Adrenal gland (tissue), 12 donors: ENCODE results near the gene MED12L. TPM values are rescaled to one million over a fixed set of nuclear protein-coding genes. Genes with fewer than 3 reads are reported as not detected.

Experiments used
- DNase-seq, 7 donors: peaks; one replicate each; pipeline ENCODE4 v3.0.0-alpha.2; 2019 to 2020
- H3K27ac ChIP-seq, 5 donors: fragments of 200-600 bp; sonication (generic) in 4 of 5; 1 replicate in 3 of 5; 2 replicates in 2 of 5; pipeline versions ENCODE4 v1.5.1 to v1.8.0; 2016 to 2020; ENCODE audit warnings: mild to moderate bottlenecking in 1 of 5
- H3K27me3 ChIP-seq: fragments of 200-600 bp; 2 replicates; pipeline ENCODE4 v1.8.0; 2021
- H3K36me3 ChIP-seq, 2 donors: fragments of 200-600 bp; replicated peaks in 1 of 2; 1 replicate in 1 of 2; 2 replicates in 1 of 2; pipeline versions ENCODE4 v1.5.1 to v1.8.0; 2018 to 2022
- H3K4me1 ChIP-seq, 2 donors: fragments of 200-600 bp; replicated peaks in 1 of 2; 1 replicate in 1 of 2; 2 replicates in 1 of 2; pipeline versions ENCODE4 v1.5.1 to v1.8.0; 2018 to 2021
- H3K4me3 ChIP-seq, 4 donors: fragments of 200-600 bp; sonication (generic) in 3 of 4; one replicate each; pipeline ENCODE4 v1.5.1; 2016 to 2018
- H3K9me3 ChIP-seq, 3 donors: fragments of 200-600 bp; sonication (generic) in 1 of 3; replicated peaks in 1 of 3; 1 replicate in 2 of 3; 2 replicates in 1 of 3; pipeline versions ENCODE4 v1.5.1 to v1.8.0; 2016 to 2021
- POLR2A ChIP-seq, 2 donors: fragments of 450-650 bp; IDR thresholded peaks; one replicate each; pipeline ENCODE4 v1.6.1; 2017; ENCODE audit warnings: antibody characterized with exemption in 2 of 2, mild to moderate bottlenecking in 2 of 2, moderate library complexity in 1 of 2
- WGBS, 4 donors: extraction: QIAGEN DNeasy Blood & Tissue Kit in 2 of 4; methylation state at CpG; one replicate each; pipeline versions ENCODE4 v1.1.5 to v1.1.7; 2013 to 2017; 5-methylcytosine and 5-hydroxymethylcytosine counted together
- intact Hi-C, 2 donors: fragments of 100-400 bp; cut with DNase I; formaldehyde crosslinking; loops; one replicate each; pipeline versions ENCODE4 v1.14.1 to v1.15.0; 2022 to 2023
- polyA plus RNA-seq, 3 donors: library from polyadenylated mRNA; stranded (reverse); fragments of 200-250 nt in 2 of 3; fragments of 350-450 nt in 1 of 3; fragmentation: Illumina TruSeq in 1 of 3; extraction: RNeasy Lipid Tissue Mini Kit (QIAGEN cat#74804) in 1 of 3; gene quantifications; one replicate each; pipeline ENCODE4 v1.2.3, GENCODE V29; 2013 to 2014
- total RNA-seq, 9 donors: library from RNA; depleted of rRNA in 4 of 9; stranded (reverse); fragments of >200 nt in 4 of 9; fragments of 120-200 nt in 1 of 9; fragmentation: NEBNext Ultra II Directional in 1 of 9; extraction: Animal tissue kit (Norgen Biotek cat#: 25700) in 1 of 9; gene quantifications; one replicate each; pipeline versions ENCODE4 v1.1.0 to v1.2.4, GENCODE V29; 2013 to 2023
- TF ChIP-seq, protein P1 (sequence below), 6 experiments: fragments of 450-650 bp in 4 of 6; fragments of 200-600 bp in 2 of 6; sonication (generic) in 1 of 6; IDR thresholded peaks; 1 replicate in 5 of 6; 2 replicates in 1 of 6; pipeline versions ENCODE4 v1.5.1 to v1.8.0; 2016 to 2021; ENCODE audit warnings: antibody characterized with exemption in 6 of 6, mild to moderate bottlenecking in 2 of 6, moderate library complexity in 1 of 6
- donor health status: healthy with polysubstance abuse.
- donor health status: Bipolar disorder and iron deficiency.
- donor health status: DM: yes; HTN: yes; CAD: no.
- donor health status: DM: no; HTN: no; CAD: no.
- donor health status: DM: no; HTN: no; CAD: no.
- donor health status: DM: yes; HTN: yes; CAD: no.

The MED12L gene
- total and polyA plus RNA-seq, 12 donors, result 0.77 to 25.0 (median 6.3) TPM

DNA sequence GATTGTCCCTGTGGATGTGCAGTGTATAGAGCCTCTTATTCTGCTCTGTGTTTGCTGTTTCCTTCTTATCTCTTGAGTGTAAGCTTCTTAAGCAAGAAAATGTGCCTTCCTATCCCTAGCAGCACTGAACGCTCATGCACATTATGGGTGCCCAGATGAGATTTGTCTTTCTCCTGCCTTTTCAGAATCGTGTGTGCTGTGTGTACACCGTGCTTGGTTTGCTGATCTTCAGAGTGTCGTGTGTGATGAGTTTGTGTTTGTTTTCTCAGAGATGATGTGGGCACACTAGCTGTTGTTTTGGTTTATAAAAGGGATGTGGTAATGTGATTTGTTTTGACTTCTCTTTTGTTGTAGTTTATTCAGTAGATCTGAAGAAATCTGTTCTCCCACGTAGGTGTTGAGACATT lies 97.8 kb downstream of the MED12L start:
- Histone ChIP-seq H3K9me3 (no peaks in the 10 kb centered on the region), H3K27ac (no peak overlapping the region), H3K4me1 (no peaks in the 10 kb centered on the region), H3K27me3 (no peaks in the 10 kb centered on the region), H3K4me3 (no peak overlapping the region), H3K36me3 (no peaks in the 10 kb centered on the region)
- intact Hi-C loops, result no loop called here
- TF ChIP-seq, protein P1, sequence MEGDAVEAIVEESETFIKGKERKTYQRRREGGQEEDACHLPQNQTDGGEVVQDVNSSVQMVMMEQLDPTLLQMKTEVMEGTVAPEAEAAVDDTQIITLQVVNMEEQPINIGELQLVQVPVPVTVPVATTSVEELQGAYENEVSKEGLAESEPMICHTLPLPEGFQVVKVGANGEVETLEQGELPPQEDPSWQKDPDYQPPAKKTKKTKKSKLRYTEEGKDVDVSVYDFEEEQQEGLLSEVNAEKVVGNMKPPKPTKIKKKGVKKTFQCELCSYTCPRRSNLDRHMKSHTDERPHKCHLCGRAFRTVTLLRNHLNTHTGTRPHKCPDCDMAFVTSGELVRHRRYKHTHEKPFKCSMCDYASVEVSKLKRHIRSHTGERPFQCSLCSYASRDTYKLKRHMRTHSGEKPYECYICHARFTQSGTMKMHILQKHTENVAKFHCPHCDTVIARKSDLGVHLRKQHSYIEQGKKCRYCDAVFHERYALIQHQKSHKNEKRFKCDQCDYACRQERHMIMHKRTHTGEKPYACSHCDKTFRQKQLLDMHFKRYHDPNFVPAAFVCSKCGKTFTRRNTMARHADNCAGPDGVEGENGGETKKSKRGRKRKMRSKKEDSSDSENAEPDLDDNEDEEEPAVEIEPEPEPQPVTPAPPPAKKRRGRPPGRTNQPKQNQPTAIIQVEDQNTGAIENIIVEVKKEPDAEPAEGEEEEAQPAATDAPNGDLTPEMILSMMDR (IDR thresholded peaks at IDR 0.05), result no peak
- no peak for TF ChIP-seq POLR2A (IDR thresholded peaks at IDR 0.05)
- no peak for DNase-seq
- 79 to 86% (median 81%) methylated on average over 5 of the region's 5 CpGs for WGBS, 4 donors

DNA sequence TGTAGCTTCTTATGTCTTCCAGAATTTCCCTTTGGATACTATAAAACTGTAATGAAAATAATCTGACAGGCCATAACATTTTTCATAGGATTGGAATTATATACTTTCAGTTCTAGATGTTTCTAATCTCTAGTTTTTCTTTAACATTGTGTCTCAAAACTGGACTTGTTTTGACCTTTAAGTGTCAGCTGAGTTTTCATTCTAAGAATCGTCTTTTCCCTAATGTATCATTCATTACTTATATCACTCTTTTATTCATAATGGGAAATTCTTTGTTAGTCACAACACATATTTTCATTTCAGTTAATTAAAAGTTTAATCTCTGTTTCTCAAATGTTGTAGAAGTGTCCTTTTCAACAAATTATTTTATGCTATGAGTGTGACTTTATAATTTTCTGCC lies 105.6 kb downstream of the MED12L start:
- H3K36me3 ChIP-seq, result no peaks in the 10 kb centered on the region
- intact Hi-C loops, result no loop called here
- DNase-seq, result no peak
- no peak overlapping the region for H3K27ac ChIP-seq
- no peaks in the 10 kb centered on the region for H3K9me3 ChIP-seq
- TF ChIP-seq POLR2A (IDR thresholded peaks at IDR 0.05), result no peak
- TF ChIP-seq, protein P1 (IDR thresholded peaks at IDR 0.05), result no peak
- H3K4me3 ChIP-seq, result no peak overlapping the region
- H3K4me1 ChIP-seq, result no peaks in the 10 kb centered on the region
- H3K27me3 ChIP-seq, result no peaks in the 10 kb centered on the region
- 81 to 92% (median 85%) methylated on average over 1 of the region's 1 CpG for WGBS, 4 donors

DNA sequence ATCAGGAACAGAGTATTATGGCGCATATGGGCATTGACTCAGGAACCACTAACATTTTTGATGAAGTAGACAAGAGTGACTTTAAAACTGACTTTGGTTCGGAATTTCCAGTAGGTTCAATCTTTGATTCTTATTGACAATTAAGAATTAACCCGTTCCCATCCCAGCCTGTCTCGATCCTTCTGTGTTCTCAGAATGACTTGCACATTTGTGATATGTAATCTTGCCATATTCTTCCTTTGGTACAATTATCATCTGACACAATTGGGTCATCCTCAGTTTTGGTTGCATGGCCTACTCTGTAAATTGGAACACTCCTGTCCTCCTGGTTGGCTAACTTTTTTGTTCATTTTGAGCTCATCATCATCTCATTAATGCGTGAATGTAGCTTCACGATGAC lies 107.1 kb downstream of the MED12L start:
- Histone ChIP-seq H3K27me3 (no peaks in the 10 kb centered on the region), H3K27ac (no peak overlapping the region), H3K36me3 (no peaks in the 10 kb centered on the region), H3K4me3 (no peak overlapping the region), H3K9me3 (no peaks in the 10 kb centered on the region), H3K4me1 (no peaks in the 10 kb centered on the region)
- intact Hi-C loops, result no loop called here
- no peak for DNase-seq
- 95 to 99% (median 96%) methylated on average over 6 of the region's 6 CpGs for WGBS, 4 donors
- TF ChIP-seq POLR2A (IDR thresholded peaks at IDR 0.05), result no peak
- TF ChIP-seq, protein P1 (IDR thresholded peaks at IDR 0.05), result no peak

DNA sequence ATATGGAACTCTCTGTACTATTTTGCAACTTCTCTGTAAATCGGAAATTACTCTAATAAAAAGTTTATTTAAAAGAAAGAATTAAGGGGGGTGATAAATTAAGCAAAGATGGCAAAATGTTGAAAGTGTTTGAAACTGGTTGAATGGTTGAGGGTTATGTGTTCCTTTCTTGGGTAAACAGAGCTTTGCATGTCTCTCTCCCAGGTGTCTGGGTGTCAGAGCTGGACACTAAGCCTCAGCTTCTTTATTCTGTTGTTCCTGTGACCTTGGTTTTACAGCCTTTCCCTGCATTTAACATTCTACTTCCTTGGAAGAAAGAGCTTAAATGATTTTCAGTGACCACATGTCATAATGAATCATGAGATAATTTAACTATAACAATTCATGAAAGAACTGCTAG lies 110.4 kb downstream of the MED12L start:
- Histone ChIP-seq H3K4me3 (no peak overlapping the region), H3K27ac (no peak overlapping the region), H3K36me3 (no peaks in the 10 kb centered on the region), H3K9me3 (no peaks in the 10 kb centered on the region), H3K4me1 (no peaks in the 10 kb centered on the region), H3K27me3 (no peaks in the 10 kb centered on the region)
- no peak for DNase-seq
- whole genome bisulfite sequencing, 4 donors, result 77 to 94% (median 87%) methylated on average over 1 of the region's 1 CpG
- TF ChIP-seq POLR2A (IDR thresholded peaks at IDR 0.05), result no peak
- TF ChIP-seq, protein P1 (IDR thresholded peaks at IDR 0.05), result no peak
- intact Hi-C loops, result no loop called here
